ENCODE results near the gene TRIM63.
"Not testable (repeated sequence)": the region's sequence is repeated elsewhere in the genome, so short reads cannot be mapped to it uniquely, and the experiment has no call there.

Gene TRIM63

DNA sequence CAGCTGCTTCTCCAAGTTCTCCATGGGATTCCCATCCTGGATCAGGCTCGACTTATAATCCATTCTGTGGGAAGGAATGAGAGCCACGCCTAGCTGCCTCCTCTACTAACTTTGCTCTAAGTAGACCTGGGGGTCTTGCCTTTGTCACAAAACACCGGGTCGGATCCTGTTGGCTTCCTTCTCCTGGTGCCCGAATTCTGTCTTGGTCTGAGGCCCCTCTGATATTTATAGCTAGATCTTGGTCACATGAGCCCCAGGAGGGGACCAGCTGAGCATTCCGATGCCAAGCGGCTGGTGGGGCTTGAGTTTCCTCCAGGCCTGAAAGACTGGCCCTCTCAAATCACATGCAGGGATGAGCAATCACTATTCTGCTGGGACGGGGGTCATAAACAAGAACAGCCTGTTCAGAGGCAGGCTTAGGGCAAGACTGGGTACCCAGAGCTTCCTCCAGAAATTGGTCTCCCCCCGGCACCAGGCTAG, at the start of gene TRIM63:
Gene TRIM63, minus strand, starts transcription at position 199 of the 480 bp plus-strand sequence. Its CDS starts 136 bp downstream, at position 63.
- in situ Hi-C loops (cut with HindIII; ENCODE audit: low pct_unique_long_range_greater_than_20kb, low sequenced_read_pairs): no loop called here
- no peak for TF ChIP-seq JUND (IDR thresholded peaks at IDR 0.05; ENCODE audit: low read depth)
- DNase-seq (ENCODE audit: low read depth in 1 of 2, low spot score in 1 of 2): no peak

DNA sequence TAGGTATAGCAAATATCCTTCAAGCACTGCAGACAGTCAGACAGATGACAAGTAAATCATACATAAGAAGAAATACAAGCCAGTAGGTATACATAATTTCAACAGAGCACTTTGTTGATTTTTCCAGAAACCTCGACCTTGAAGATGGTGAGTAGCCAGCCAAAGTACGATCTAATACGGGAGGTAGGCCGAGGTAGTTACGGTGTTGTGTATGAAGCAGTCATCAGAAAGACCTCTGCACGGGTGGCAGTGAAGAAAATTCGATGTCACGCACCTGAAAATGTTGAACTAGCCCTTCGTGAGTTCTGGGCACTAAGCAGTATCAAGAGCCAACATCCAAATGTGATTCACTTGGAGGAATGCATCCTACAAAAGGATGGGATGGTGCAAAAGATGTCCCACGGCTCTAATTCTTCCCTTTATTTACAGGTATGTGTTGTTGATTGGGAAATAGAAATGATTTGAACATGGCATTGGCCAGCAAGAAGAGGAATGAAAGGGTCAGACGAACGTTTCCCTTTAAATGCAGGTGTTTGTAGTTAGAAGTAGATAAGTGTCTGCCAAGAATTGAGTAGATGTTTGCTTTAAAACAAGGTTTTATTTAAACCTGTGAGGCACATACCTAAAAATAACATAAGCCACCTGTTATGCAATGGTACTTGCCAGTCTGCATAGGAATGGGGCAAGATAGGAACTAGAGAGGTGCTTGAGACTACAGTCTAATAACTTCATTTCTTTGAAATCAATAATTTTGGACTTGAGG, 46.9 kb upstream of the TRIM63 start:
- TF ChIP-seq JUND (IDR thresholded peaks at IDR 0.05; ENCODE audit: low read depth): peak; percentile 53; the same call in 1 of the 2 replicates
- peak; percentile 37 to 78 for DNase-seq (ENCODE audit: low read depth in 1 of 2, low spot score in 1 of 2)

GRCh38 chr1:26112407-26112775, 45.0 kb upstream of the TRIM63 start:
- in situ Hi-C loops (cut with HindIII; ENCODE audit: low pct_unique_long_range_greater_than_20kb, low sequenced_read_pairs): no loop called here
- no peak for DNase-seq (ENCODE audit: low read depth in 1 of 2, low spot score in 1 of 2)
- TF ChIP-seq JUND (IDR thresholded peaks at IDR 0.05; ENCODE audit: low read depth): no peak

More for the DNA sequence above, 46.9 kb upstream of the TRIM63 start:
- in situ Hi-C loops (cut with HindIII; ENCODE audit: low pct_unique_long_range_greater_than_20kb, low sequenced_read_pairs): no loop called here

DNA sequence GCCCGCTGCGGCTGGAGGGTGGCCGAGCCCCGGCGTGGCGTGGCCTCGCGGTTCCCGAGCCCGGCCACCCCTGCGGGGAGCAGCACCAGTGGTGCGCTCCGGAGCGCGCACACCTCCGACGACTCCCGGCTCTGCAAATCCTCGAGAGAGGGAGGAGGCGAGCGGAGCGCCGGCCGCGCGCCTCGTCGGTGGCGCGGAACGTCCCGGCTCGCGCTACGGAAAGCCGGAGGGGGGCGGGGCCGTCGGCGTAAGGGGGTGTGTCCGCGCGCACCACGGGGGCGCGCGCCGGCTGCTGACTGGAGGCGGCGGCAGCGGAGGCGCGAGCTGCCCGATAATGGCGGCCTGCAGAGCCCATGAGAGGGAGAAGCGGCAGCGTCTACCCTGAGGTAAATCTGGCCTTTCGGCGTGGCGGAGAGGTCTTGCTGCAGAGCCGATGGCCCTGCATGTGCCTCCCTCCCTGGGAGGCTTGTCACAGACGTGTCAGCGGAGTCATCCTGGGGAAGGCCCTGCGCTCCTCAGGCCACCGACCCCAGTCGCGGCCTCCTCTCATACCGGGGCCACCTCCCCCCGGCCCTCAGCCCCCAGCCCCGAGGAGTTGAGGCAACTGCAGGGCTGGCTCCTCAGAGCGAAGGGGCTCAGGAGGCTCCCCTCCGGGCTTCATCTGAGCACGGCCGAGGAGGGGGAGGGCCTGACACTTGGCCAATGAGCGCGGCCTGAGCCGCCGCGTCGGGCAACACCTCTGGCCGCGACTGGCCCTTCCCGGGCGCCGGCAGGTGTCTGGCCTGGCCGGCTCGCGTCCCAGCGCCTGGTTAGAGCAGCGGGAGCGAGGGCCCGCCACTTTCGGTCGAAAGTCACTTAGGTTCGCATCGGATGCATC, 44.3 kb upstream of the TRIM63 start, which contains the start of gene PDIK1L:
Gene PDIK1L, plus strand, starts transcription at position 295 of the 877 bp plus-strand sequence. CDS start 2,485 bp downstream, outside the sequence.
- DNase-seq (ENCODE audit: low read depth in 1 of 2, low spot score in 1 of 2): peak; percentile 79 to 96
- in situ Hi-C loops (cut with HindIII; ENCODE audit: low pct_unique_long_range_greater_than_20kb, low sequenced_read_pairs): no loop called here
- no peak for TF ChIP-seq JUND (IDR thresholded peaks at IDR 0.05; ENCODE audit: low read depth)

- in situ Hi-C loops (cut with HindIII; ENCODE audit: low pct_unique_long_range_greater_than_20kb, low sequenced_read_pairs): no loop called here
- DNase-seq (ENCODE audit: low read depth in 1 of 2, low spot score in 1 of 2): peak; percentile 67 to 82
- TF ChIP-seq JUND (IDR thresholded peaks at IDR 0.05; ENCODE audit: low read depth): no peak
Measured at GRCh38 chr1:26110731-26111529, 43.5 kb upstream of the TRIM63 start.

GRCh38 chr1:26109229-26110164, 42.1 kb upstream of the TRIM63 start:
- DNase-seq (ENCODE audit: low read depth in 1 of 2, low spot score in 1 of 2): no peak
- in situ Hi-C loops (cut with HindIII; ENCODE audit: low pct_unique_long_range_greater_than_20kb, low sequenced_read_pairs): no loop called here
- no peak for TF ChIP-seq JUND (IDR thresholded peaks at IDR 0.05; ENCODE audit: low read depth)

- in situ Hi-C loops (cut with HindIII; ENCODE audit: low pct_unique_long_range_greater_than_20kb, low sequenced_read_pairs); DNase-seq (ENCODE audit: low read depth in 1 of 2, low spot score in 1 of 2): not testable (repeated sequence)
Measured at GRCh38 chr1:26105226-26105548, 37.8 kb upstream of the TRIM63 start.

DNA sequence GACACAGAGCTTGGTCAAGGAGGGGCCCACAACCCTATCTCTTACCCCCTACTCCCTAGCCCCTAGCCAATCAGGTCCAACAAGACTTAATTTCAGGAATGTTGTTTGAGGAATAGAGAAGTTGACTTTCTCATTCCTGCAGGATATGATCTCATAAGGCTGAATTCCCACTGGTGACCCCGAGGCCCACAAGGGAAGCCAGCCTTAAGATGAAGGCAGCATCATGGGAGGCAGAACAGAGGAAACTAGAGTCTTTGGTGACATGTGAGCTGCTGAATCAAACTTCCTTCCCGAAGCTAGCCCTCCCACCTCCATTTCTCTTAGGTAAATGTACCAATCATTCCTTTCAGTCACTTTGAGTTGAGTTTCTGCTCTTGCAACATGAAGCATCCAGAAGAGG, 35.1 kb upstream of the TRIM63 start:
- no peak for TF ChIP-seq JUND (IDR thresholded peaks at IDR 0.05; ENCODE audit: low read depth)
- no peak for DNase-seq (ENCODE audit: low read depth in 1 of 2, low spot score in 1 of 2)
- in situ Hi-C loops (cut with HindIII; ENCODE audit: low pct_unique_long_range_greater_than_20kb, low sequenced_read_pairs): no loop called here

GRCh38 chr1:26102119-26102518, 34.7 kb upstream of the TRIM63 start:
- DNase-seq (ENCODE audit: low read depth in 1 of 2, low spot score in 1 of 2): no peak
- TF ChIP-seq JUND (IDR thresholded peaks at IDR 0.05; ENCODE audit: low read depth): no peak
- in situ Hi-C loops (cut with HindIII; ENCODE audit: low pct_unique_long_range_greater_than_20kb, low sequenced_read_pairs): no loop called here

DNA sequence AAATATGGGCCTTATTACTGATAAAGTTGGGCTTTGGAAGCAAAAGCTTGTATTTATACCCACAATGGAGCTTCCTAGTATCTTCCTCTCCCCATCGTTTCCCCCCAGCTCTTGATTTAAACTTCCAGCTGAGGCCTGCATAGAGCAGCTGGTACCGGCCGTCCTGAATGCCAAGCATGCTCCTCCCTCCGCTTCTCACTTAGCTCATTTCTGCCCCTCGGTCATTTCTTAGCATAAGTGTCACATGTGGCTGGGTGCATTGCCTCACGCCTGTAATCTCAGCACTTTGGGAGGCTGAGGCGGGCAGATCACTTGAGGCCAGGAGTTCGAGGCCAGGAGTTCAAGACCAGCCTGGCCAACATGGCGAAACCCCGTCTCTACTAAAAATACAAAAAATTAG, 32.8 kb upstream of the TRIM63 start:
- in situ Hi-C loops (cut with HindIII; ENCODE audit: low pct_unique_long_range_greater_than_20kb, low sequenced_read_pairs): not testable (repeated sequence)

GRCh38 chr1:26099780-26100179, 32.4 kb upstream of the TRIM63 start:
- in situ Hi-C loops (cut with HindIII; ENCODE audit: low pct_unique_long_range_greater_than_20kb, low sequenced_read_pairs): no loop called here

More for the DNA sequence above, 32.8 kb upstream of the TRIM63 start:
- not testable (repeated sequence) for DNase-seq (ENCODE audit: low read depth in 1 of 2, low spot score in 1 of 2)

More at GRCh38 chr1:26099780-26100179, 32.4 kb upstream of the TRIM63 start:
- no peak for TF ChIP-seq JUND (IDR thresholded peaks at IDR 0.05; ENCODE audit: low read depth)
- no peak for DNase-seq (ENCODE audit: low read depth in 1 of 2, low spot score in 1 of 2)

Measured in T47D (cell line).